H1 (cell line): ENCODE data around the gene EIF2B1. TPM values are rescaled to one million over a fixed set of nuclear protein-coding genes. Genes with fewer than 3 reads are reported as not detected.

Source experiments
- BRCA1 ChIP-seq: IDR thresholded peaks from 2 replicates; pipeline ENCODE4 v1.6.1; 2012; ENCODE audit warnings: low read depth, low read length, improper control_type of control experiment
- SP2 ChIP-seq: IDR thresholded peaks from 2 replicates; pipeline ENCODE4 v1.6.1; 2012; ENCODE audit warnings: mild to moderate bottlenecking, low read length, inconsistent platforms
- polyA plus RNA-seq, 7 experiments: library from polyadenylated mRNA; depleted of rRNA in 3 of 7; stranded (reverse) in 5 of 7; unstranded in 2 of 7; fragments of >200 nt in 5 of 7; fragments of 200-250 nt in 2 of 7; gene quantifications; 1 replicate in 5 of 7; 2 replicates in 1 of 7; 4 replicates in 1 of 7; pipeline versions ENCODE4 v1.2.1 to v1.2.3, GENCODE V29; 2011 to 2013; ENCODE audit warnings: missing spikeins in 2 of 7, mixed read lengths in 2 of 7
- total RNA-seq: library from RNA; stranded (reverse); fragmentation: NEBNext Ultra II Directional; extraction: Animal tissue kit (Norgen Biotek cat#: 25700); gene quantifications from 2 replicates; pipeline ENCODE4 v1.2.1, GENCODE V29; 2021

Gene EIF2B1
- total and polyA plus RNA-seq, 2 of the 8 experiments (the other 6 are each of a cell fraction or from before 2014, with no cell fraction given), result 24.9 to 49.9 TPM

- no peak for TF ChIP-seq SP2
- TF ChIP-seq BRCA1, result no peak
- TF ChIP-seq, all 59 proteins: peak for 0
These were observed 19.4 kb downstream of the EIF2B1 start (continued) for GRCh38 chr12:123614110-123614509.
